HCT116 (cell line): Measurements from ENCODE around the gene SMPX. TPM values are rescaled to one million over a fixed set of nuclear protein-coding genes. Genes with fewer than 3 reads are reported as not detected.

ENCODE experiments used
- ATAC-seq: fragments of 200-7000 bp; cut with Tn5 transposase; 2 replicates; pipeline ENCODE4 v1.9.1; 2020; ENCODE audit warnings: mild to moderate bottlenecking, moderate library complexity
- BruUV-seq: library from RNA; stranded (reverse); fragments of 400-500 nt; replicated peaks from 2 replicates; lab custom pipeline; 2021; lab: Mats Ljungman, UMichigan
- CTCF ChIA-PET: fragments of 300-600 bp; sonication (Branson Sonifier 250); formaldehyde crosslinking; loops from one replicate; lab custom pipeline; 2021; ENCODE audit warnings: antibody characterized with exemption; lab: Charles Lee
- POLR2A ChIA-PET: fragments of 300-600, 350-600 bp; sonication (Branson Sonifier 250); formaldehyde crosslinking; loops from one replicate; lab custom pipeline; 2021; ENCODE audit warnings: antibody characterized with exemption; lab: Charles Lee
- RAD21 ChIA-PET, 2 experiments: fragments of 300-600 bp; sonication (Branson Sonifier 250); formaldehyde crosslinking; loops; one replicate each; lab custom pipeline; 2023; ENCODE audit warnings: low total read pairs in 2 of 2; ENCODE audit not compliant: uncharacterized antibody in 2 of 2, unreplicated experiment in 2 of 2, low non-redundant PET in 1 of 2; lab: Charles Lee
- DNase-seq: peaks from one replicate; pipeline ENCODE4 v3.0.0-alpha.2; 2010; ENCODE audit warnings: low read depth, low spot score
- H2AFZ ChIP-seq: fragments of 200-600 bp; shearing (Covaris generic), sonication (generic); 2 replicates; pipeline ENCODE4 v1.6.1; 2017; ENCODE audit warnings: low read depth, mixed run types, mixed read lengths, antibody characterized with exemption, low read length; ENCODE audit not compliant: poor library complexity, severe bottlenecking
- H3K27ac ChIP-seq: 2 replicates; pipeline ENCODE4 v1.5.1; 2012; ENCODE audit warnings: low read depth, low read length
- H3K27me3 ChIP-seq: fragments of 200-600 bp; sonication (generic); 2 replicates; pipeline ENCODE4 v1.6.1; 2016; ENCODE audit warnings: mixed run types, low read length, mixed read lengths; ENCODE audit not compliant: insufficient read depth
- H3K36me3 ChIP-seq, 2 experiments: fragments of 200-500 bp in 1 of 2; fragments of 200-600 bp in 1 of 2; sonication (Bioruptor generic) in 1 of 2; sonication (generic) in 1 of 2; 2 replicates each; pipeline versions ENCODE4 v1.5.1 to v1.6.1; 2014 to 2016; ENCODE audit warnings: low read length in 2 of 2, inconsistent platforms in 1 of 2, mixed read lengths in 1 of 2, mixed run types in 1 of 2; ENCODE audit not compliant: insufficient read depth in 2 of 2, control insufficient read depth in 1 of 2
- H3K4me1 ChIP-seq, 2 experiments: fragments of 200-600 bp in 1 of 2; sonication (generic) in 1 of 2; 2 replicates each; pipeline versions ENCODE4 v1.5.1 to v1.6.1; 2012 to 2017; ENCODE audit warnings: low read length in 2 of 2, inconsistent platforms in 1 of 2, mild to moderate bottlenecking in 1 of 2, mixed read lengths in 1 of 2, mixed run types in 1 of 2, moderate library complexity in 1 of 2; ENCODE audit not compliant: insufficient read depth in 2 of 2, control insufficient read depth in 1 of 2
- H3K4me2 ChIP-seq: fragments of 200-600 bp; sonication (generic); 2 replicates; pipeline ENCODE4 v1.6.1; 2017; ENCODE audit warnings: mixed run types, low read length, mixed read lengths
- H3K4me3 ChIP-seq, 2 experiments: fragments of 200-600 bp in 1 of 2; sonication (generic) in 1 of 2; replicated peaks in 1 of 2; 2 replicates each; pipeline ENCODE4 v1.5.1; 2011 to 2016; ENCODE audit warnings: low read length in 2 of 2, control low read depth in 1 of 2, low read depth in 1 of 2, mild to moderate bottlenecking in 1 of 2, mixed read lengths in 1 of 2, mixed run types in 1 of 2
- H3K79me2 ChIP-seq: fragments of 200-600 bp; sonication (generic); 2 replicates; pipeline ENCODE4 v1.6.1; 2017; ENCODE audit warnings: mild to moderate bottlenecking, mixed run types, low read length, moderate library complexity, mixed read lengths; ENCODE audit not compliant: insufficient read depth
- H3K9ac ChIP-seq: fragments of 200-600 bp; sonication (generic); 2 replicates; pipeline ENCODE4 v1.6.1; 2016; ENCODE audit warnings: low read length, mixed read lengths
- H3K9me2 ChIP-seq: fragments of 200-600 bp; sonication (generic), shearing (Covaris generic); 2 replicates; pipeline ENCODE4 v1.6.1; 2017; ENCODE audit warnings: mixed run types, mild to moderate bottlenecking, moderate library complexity; ENCODE audit not compliant: insufficient read depth
- H3K9me3 ChIP-seq, 2 experiments: fragments of 200-500 bp in 1 of 2; fragments of 200-600 bp in 1 of 2; sonication (Bioruptor generic) in 1 of 2; sonication (generic) in 1 of 2; 2 replicates each; pipeline ENCODE4 v1.6.1; 2014 to 2017; ENCODE audit warnings: low read length in 2 of 2, mixed read lengths in 2 of 2, inconsistent platforms in 1 of 2, low read depth in 1 of 2, mild to moderate bottlenecking in 1 of 2, mixed run types in 1 of 2, moderate library complexity in 1 of 2; ENCODE audit not compliant: control insufficient read depth in 1 of 2, insufficient read depth in 1 of 2
- H4K20me1 ChIP-seq: fragments of 200-600 bp; sonication (generic), shearing (Covaris generic); 2 replicates; pipeline ENCODE4 v1.6.1; 2017; ENCODE audit warnings: mixed run types, mild to moderate bottlenecking, moderate library complexity; ENCODE audit not compliant: insufficient read depth
- ATF3 ChIP-seq: IDR thresholded peaks from 2 replicates; pipeline ENCODE4 v1.6.1; 2012
- CBX3 ChIP-seq: IDR thresholded peaks from 2 replicates; pipeline ENCODE4 v1.6.1; 2012; ENCODE audit warnings: low read depth
- CEBPB ChIP-seq: IDR thresholded peaks from 2 replicates; pipeline ENCODE4 v1.6.1; 2012; ENCODE audit warnings: low read depth
- EGR1 ChIP-seq: IDR thresholded peaks from 2 replicates; pipeline ENCODE4 v1.6.1; 2012; ENCODE audit warnings: low read depth
- ELF1 ChIP-seq: IDR thresholded peaks from 2 replicates; pipeline ENCODE4 v1.6.1; 2012; ENCODE audit warnings: low read depth, borderline replicate concordance
- EZH2 ChIP-seq: fragments of 200-600 bp; sonication (generic); IDR thresholded peaks from 2 replicates; pipeline ENCODE4 v1.6.1; 2017; ENCODE audit warnings: antibody characterized with exemption, mixed run types
- EZH2phosphoT487 ChIP-seq: fragments of 200-600 bp; IDR thresholded peaks from 2 replicates; pipeline ENCODE4 v1.6.1; 2018; ENCODE audit warnings: antibody characterized with exemption, borderline replicate concordance
- FOSL1 ChIP-seq: IDR thresholded peaks from 2 replicates; pipeline ENCODE4 v1.6.1; 2012; ENCODE audit warnings: low read depth
- JUND ChIP-seq: IDR thresholded peaks from 2 replicates; pipeline ENCODE4 v1.6.1; 2012
- MAX ChIP-seq: IDR thresholded peaks from 2 replicates; pipeline ENCODE4 v1.6.1; 2012
- POLR2A ChIP-seq: IDR thresholded peaks from 2 replicates; pipeline ENCODE4 v1.7.0; 2011; ENCODE audit warnings: borderline replicate concordance; ENCODE audit not compliant: insufficient read depth, insufficient read length; ENCODE audit errors: extremely low read depth
- RAD21 ChIP-seq: IDR thresholded peaks from 2 replicates; pipeline ENCODE4 v1.6.1; 2012; ENCODE audit warnings: low read depth, mild to moderate bottlenecking
- REST ChIP-seq: IDR thresholded peaks from 2 replicates; pipeline ENCODE4 v1.6.1; 2012; ENCODE audit warnings: low read depth
- SIN3A ChIP-seq: IDR thresholded peaks from 2 replicates; pipeline ENCODE4 v1.6.1; 2012; ENCODE audit warnings: low read depth
- SP1 ChIP-seq: IDR thresholded peaks from 2 replicates; pipeline ENCODE4 v1.6.1; 2012; ENCODE audit warnings: low read depth
- TCF7L2 ChIP-seq: IDR thresholded peaks from 2 replicates; pipeline ENCODE4 v1.7.0; 2011; ENCODE audit warnings: borderline replicate concordance, inconsistent platforms; ENCODE audit not compliant: insufficient read depth, insufficient read length; ENCODE audit errors: extremely low read depth
- YY1 ChIP-seq: IDR thresholded peaks from 2 replicates; pipeline ENCODE4 v1.6.1; 2011; ENCODE audit warnings: low read length, low read depth, moderate library complexity, mild to moderate bottlenecking; ENCODE audit not compliant: insufficient replicate concordance; ENCODE audit errors: extremely low read depth
- ZBTB33 ChIP-seq: IDR thresholded peaks from 2 replicates; pipeline ENCODE4 v1.6.1; 2011; ENCODE audit warnings: mild to moderate bottlenecking, low read length, moderate library complexity; ENCODE audit not compliant: insufficient replicate concordance; ENCODE audit errors: extremely low read depth
- ZNF274 ChIP-seq: fragments of 200-500 bp; sonication (Bioruptor generic); IDR thresholded peaks from 2 replicates; pipeline ENCODE4 v1.6.1; 2014; ENCODE audit warnings: mild to moderate bottlenecking, low read depth, low read length, inconsistent platforms
- intact Hi-C: fragments of 100-400 bp; cut with micrococcal nuclease; formaldehyde crosslinking; loops from 2 replicates; pipeline ENCODE4 v1.10.0; 2022
- total RNA-seq: library from RNA; stranded (reverse); gene quantifications from one replicate; pipeline ENCODE4 v1.2.1, GENCODE V29; 2021; ENCODE audit not compliant: unreplicated experiment
- TF ChIP-seq, protein P1 (sequence below), 3 experiments: fragments of 200-600 bp in 1 of 3; sonication (generic) in 1 of 3; IDR thresholded peaks in 2 of 3; conservative IDR thresholded peaks in 1 of 3; 2 replicates each; pipeline ENCODE4 v1.5.1; 2012 to 2017; ENCODE audit warnings: low read depth in 2 of 3, low read length in 2 of 3, antibody characterized with exemption in 1 of 3, borderline replicate concordance in 1 of 3, control low read depth in 1 of 3, mild to moderate bottlenecking in 1 of 3, mixed read lengths in 1 of 3, mixed run types in 1 of 3, moderate library complexity in 1 of 3; ENCODE audit not compliant: insufficient read depth in 1 of 3

The SMPX gene
- total RNA-seq, 1 experiment from 2014 or later: 0.59 TPM

GRCh38 chrX:21721195-21721594, 36.7 kb downstream of the SMPX start:
- Histone ChIP-seq H3K4me3 (no peak overlapping the region), H3K4me1 (no peaks in the 10 kb centered on the region), H4K20me1 (no peaks in the 10 kb centered on the region), H3K9ac (no peak overlapping the region), H3K4me2 (no peak overlapping the region), H2AFZ (no peak overlapping the region), H3K79me2 (no peaks in the 10 kb centered on the region), H3K9me2 (no peaks in the 10 kb centered on the region), H3K36me3 (no peaks in the 10 kb centered on the region), H3K9me3 (no peaks in the 10 kb centered on the region), H3K27ac (no peak overlapping the region), H3K27me3 (no peaks in the 10 kb centered on the region; the same call in 1 of the 2 replicates)
- DNase-seq: no peak
- ATAC-seq: no peak
- ChIA-PET RAD21 (no interaction called here), CTCF (no interaction called here), POLR2A (no interaction called here)
- TF ChIP-seq CBX3: no peak
- TF ChIP-seq SP1: no peak
- TF ChIP-seq ZBTB33: no peak
- TF ChIP-seq TCF7L2: no peak
- TF ChIP-seq EZH2phosphoT487: no peak
- no peak for TF ChIP-seq SIN3A
- TF ChIP-seq ZNF274: no peak
- TF ChIP-seq REST: no peak
- TF ChIP-seq RAD21: no peak
- TF ChIP-seq ELF1: no peak
- no peak for TF ChIP-seq POLR2A
- no peak for TF ChIP-seq CEBPB
- TF ChIP-seq EGR1: no peak
- TF ChIP-seq, protein P1, sequence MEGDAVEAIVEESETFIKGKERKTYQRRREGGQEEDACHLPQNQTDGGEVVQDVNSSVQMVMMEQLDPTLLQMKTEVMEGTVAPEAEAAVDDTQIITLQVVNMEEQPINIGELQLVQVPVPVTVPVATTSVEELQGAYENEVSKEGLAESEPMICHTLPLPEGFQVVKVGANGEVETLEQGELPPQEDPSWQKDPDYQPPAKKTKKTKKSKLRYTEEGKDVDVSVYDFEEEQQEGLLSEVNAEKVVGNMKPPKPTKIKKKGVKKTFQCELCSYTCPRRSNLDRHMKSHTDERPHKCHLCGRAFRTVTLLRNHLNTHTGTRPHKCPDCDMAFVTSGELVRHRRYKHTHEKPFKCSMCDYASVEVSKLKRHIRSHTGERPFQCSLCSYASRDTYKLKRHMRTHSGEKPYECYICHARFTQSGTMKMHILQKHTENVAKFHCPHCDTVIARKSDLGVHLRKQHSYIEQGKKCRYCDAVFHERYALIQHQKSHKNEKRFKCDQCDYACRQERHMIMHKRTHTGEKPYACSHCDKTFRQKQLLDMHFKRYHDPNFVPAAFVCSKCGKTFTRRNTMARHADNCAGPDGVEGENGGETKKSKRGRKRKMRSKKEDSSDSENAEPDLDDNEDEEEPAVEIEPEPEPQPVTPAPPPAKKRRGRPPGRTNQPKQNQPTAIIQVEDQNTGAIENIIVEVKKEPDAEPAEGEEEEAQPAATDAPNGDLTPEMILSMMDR (IDR thresholded peaks at IDR 0.05 in 2 of 3, conservative IDR thresholded peaks at IDR 0.05 in 1 of 3; ENCODE audit: borderline replicate concordance in 1 of 3, insufficient read depth in 1 of 3, low read depth in 2 of 3, low read length in 2 of 3): no peak
- TF ChIP-seq YY1: no peak
- TF ChIP-seq MAX: no peak
- TF ChIP-seq FOSL1: no peak
- no peak for TF ChIP-seq EZH2
- TF ChIP-seq JUND: no peak
- TF ChIP-seq ATF3: no peak
- BruUV-seq: no TSS peak
- intact Hi-C loops: no loop called here
